K562 (cell line): ENCODE data around the gene FAM193A. TPM values are rescaled to one million over a fixed set of nuclear protein-coding genes. Genes with fewer than 3 reads are reported as not detected.

ENCODE experiments used
- BMI1 ChIP-seq: fragments of 150-350 bp; IDR thresholded peaks from 2 replicates; pipeline ENCODE4 v1.6.1; 2014; ENCODE audit warnings: low read length
- C11orf30 ChIP-seq: fragments of 450-650 bp; IDR thresholded peaks from 2 replicates; pipeline ENCODE4 v1.6.1; 2016; ENCODE audit warnings: low read depth, mild to moderate bottlenecking
- CBX2 ChIP-seq: fragments of 200-600 bp; sonication (generic); IDR thresholded peaks from one replicate; pipeline ENCODE4 v1.6.1; 2012; ENCODE audit warnings: mild to moderate bottlenecking, low read length, inconsistent platforms; ENCODE audit not compliant: insufficient read depth, poor library complexity, severe bottlenecking
- CHCHD3 ChIP-seq: fragments of 250-450 bp; sonication (Bioruptor Pico); IDR thresholded peaks from 2 replicates; pipeline ENCODE4 v2.1.2; 2022; ENCODE audit warnings: mild to moderate bottlenecking
- CTCF ChIP-seq, 3 experiments: IDR thresholded peaks in 2 of 3; conservative IDR thresholded peaks in 1 of 3; 2 replicates each; pipeline ENCODE4 v1.5.1; 2011 to 2012; ENCODE audit warnings: low read length in 3 of 3, mild to moderate bottlenecking in 3 of 3, control low read depth in 2 of 3, improper control_type of control experiment in 1 of 3, inconsistent platforms in 1 of 3, low read depth in 1 of 3, mixed read lengths in 1 of 3, moderate library complexity in 1 of 3; ENCODE audit not compliant: insufficient read depth in 2 of 3
- DMBX1 ChIP-seq: fragments of 250-450 bp; sonication (Bioruptor Pico); IDR thresholded peaks from 2 replicates; pipeline ENCODE4 v1.8.0; 2022; ENCODE audit warnings: inconsistent platforms, mild to moderate bottlenecking, moderate library complexity, borderline replicate concordance
- ELK1 ChIP-seq: sonication (generic); formaldehyde crosslinking; IDR thresholded peaks from 2 replicates; pipeline ENCODE4 v1.8.1; 2022; ENCODE audit warnings: missing genetic modification reagents
- FOXP1 ChIP-seq: sonication (generic); formaldehyde crosslinking; IDR thresholded peaks from 2 replicates; pipeline ENCODE4 v1.8.0; 2022; ENCODE audit warnings: mild to moderate bottlenecking, missing genetic modification reagents
- MECOM ChIP-seq: fragments of 250-450 bp; sonication (Bioruptor Pico); IDR thresholded peaks from 2 replicates; pipeline ENCODE4 v1.8.0; 2022; ENCODE audit warnings: inconsistent platforms
- MTA2 ChIP-seq: fragments of 450-650 bp; IDR thresholded peaks from 2 replicates; pipeline ENCODE4 v1.6.1; 2016; ENCODE audit warnings: low read depth
- MXD1 ChIP-seq: fragments of 250-450 bp; sonication (Bioruptor Pico); IDR thresholded peaks from 2 replicates; pipeline ENCODE4 v1.8.0; 2021; ENCODE audit warnings: borderline replicate concordance, mild to moderate bottlenecking, moderate library complexity; ENCODE audit not compliant: poor library complexity, severe bottlenecking
- NR3C1 ChIP-seq: sonication (generic); formaldehyde crosslinking; IDR thresholded peaks from 2 replicates; pipeline ENCODE4 v1.8.1; 2022; ENCODE audit warnings: missing genetic modification reagents
- PBX2 ChIP-seq, 2 experiments: IDR thresholded peaks in 1 of 2; conservative IDR thresholded peaks in 1 of 2; 2 replicates each; pipeline ENCODE4 v1.6.1; 2016; ENCODE audit warnings: low read depth in 2 of 2, mild to moderate bottlenecking in 1 of 2, missing compliant biosample characterization in 1 of 2, missing genetic modification characterization in 1 of 2, moderate library complexity in 1 of 2
- SIRT6 ChIP-seq: IDR thresholded peaks from one replicate; pipeline ENCODE4 v1.6.1; 2012; ENCODE audit warnings: low read depth, mild to moderate bottlenecking, control low read depth, inconsistent platforms, low read length, moderate library complexity
- TCF7 ChIP-seq: sonication (generic); IDR thresholded peaks from 2 replicates; pipeline ENCODE4 v1.6.1; 2016; ENCODE audit warnings: antibody characterized with exemption, borderline replicate concordance
- ZFP36 ChIP-seq: fragments of 150-350 bp; IDR thresholded peaks from 2 replicates; pipeline ENCODE4 v1.6.1; 2018; ENCODE audit warnings: low read length, low read depth; ENCODE audit not compliant: partially characterized antibody
- ZNF239 ChIP-seq: fragments of 250-450 bp; sonication (Bioruptor Pico); IDR thresholded peaks from 2 replicates; pipeline ENCODE4 v1.4.0; 2020; ENCODE audit warnings: mild to moderate bottlenecking
- ZNF263 ChIP-seq: sonication (generic); formaldehyde crosslinking; IDR thresholded peaks from 2 replicates; pipeline ENCODE4 v1.8.0; 2022; ENCODE audit warnings: mild to moderate bottlenecking, missing genetic modification reagents, borderline replicate concordance
- ZNF76 ChIP-seq: fragments of 250-450 bp; sonication (Bioruptor Pico); IDR thresholded peaks from 2 replicates; pipeline ENCODE4 v1.4.0; 2020; ENCODE audit warnings: mild to moderate bottlenecking, moderate library complexity, borderline replicate concordance
- polyA plus RNA-seq, 8 experiments: library from polyadenylated mRNA; depleted of rRNA in 4 of 8; stranded (reverse) in 5 of 8; unstranded in 3 of 8; fragments of >200 nt; fragmentation: Nextera tagmentation in 2 of 8; fragmentation: Illumina TruSeq in 1 of 8; extraction: Ambion mirVana in 2 of 8; extraction: Trizol in 1 of 8; gene quantifications; 2 replicates each; pipeline versions ENCODE4 v1.2.1 to v1.2.3, GENCODE V29; 2011 to 2014; ENCODE audit warnings: inconsistent platforms in 1 of 8, missing spikeins in 1 of 8
- total RNA-seq, 7 experiments: library from RNA; depleted of rRNA in 6 of 7; stranded (reverse); fragments of >200 nt in 6 of 7; fragmentation: Illumina TruSeq in 2 of 7; extraction: Trizol in 2 of 7; gene quantifications; 2 replicates each; pipeline versions ENCODE4 v1.2.1 to v1.2.3, GENCODE V29; 2011 to 2021; ENCODE audit warnings: low replicate concordance in 1 of 7

The FAM193A gene
- total and polyA plus RNA-seq, 9 of the 15 experiments (the other 6 are each of a cell fraction or from before 2014, with no cell fraction given) = 0.46 to 24.6 (median 9.6) TPM

GRCh38 chr4:2535376-2536192 lies 863 bp upstream of the FAM193A start (continued):
- TF ChIP-seq ZNF76 (CRISPR knock-in tag) (no peak), BMI1 (no peak), FOXP1 (CRISPR knock-in tag) (no peak), MTA2 (no peak), MXD1 (CRISPR knock-in tag) (no peak), ELK1 (CRISPR knock-in tag) (no peak), MECOM (CRISPR knock-in tag) (no peak), CHCHD3 (CRISPR knock-in tag) (no peak), CTCF (IDR thresholded peaks at IDR 0.05 in 2 of 3, conservative IDR thresholded peaks at IDR 0.05 in 1 of 3; ENCODE audit: insufficient read depth in 2 of 3, low read depth in 1 of 3, low read length in 3 of 3) (peak in 2 of 3 experiments; percentile 13 to 19; a peak in 2 of 6 replicates), NR3C1 (CRISPR knock-in tag) (peak; percentile 73; the same call in 1 of the 2 replicates), ZNF263 (CRISPR knock-in tag) (no peak), SIRT6 (no peak), ZFP36 (no peak), DMBX1 (CRISPR knock-in tag) (no peak), PBX2 (CRISPR knock-in tag; IDR thresholded peaks at IDR 0.05; ENCODE audit: low read depth) (no peak), PBX2 (tag; conservative IDR thresholded peaks at IDR 0.05; ENCODE audit: low read depth) (no peak), C11orf30 (no peak), ZNF239 (CRISPR knock-in tag) (no peak), CBX2 (no peak), TCF7 (no peak)
